ENCODE data around the gene WHRN.

WHRN gene

DNA sequence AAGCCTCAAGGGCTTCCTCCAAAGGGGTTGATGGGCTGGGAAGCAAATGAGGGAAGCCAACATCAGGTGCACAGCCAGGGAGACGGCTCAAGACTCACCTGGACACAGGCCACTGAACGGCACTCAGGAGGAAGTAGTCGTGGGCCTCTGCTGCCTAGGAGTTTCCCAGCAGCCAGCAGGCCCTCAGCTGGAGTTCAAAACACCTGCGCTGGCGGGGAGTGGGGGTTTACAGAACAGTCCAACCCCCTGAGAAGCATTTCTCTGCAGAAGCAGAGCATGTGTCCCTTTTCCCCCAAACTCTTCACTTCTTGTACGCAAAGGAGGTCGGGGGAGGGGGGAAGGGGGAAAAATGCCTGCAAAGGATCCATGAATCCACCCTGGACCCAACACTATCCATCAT is 2.3 kb downstream of the WHRN start:
- TF ChIP-seq CTCF (IDR thresholded peaks at IDR 0.05; ENCODE audit: low read depth, low read length) (no peak), MYC (IDR thresholded peaks at IDR 0.05; ENCODE audit: low read depth, low read length) (no peak), POLR2A (IDR thresholded peaks at IDR 0.05; ENCODE audit: extremely low read depth, insufficient read length) (no peak), MAX (IDR thresholded peaks at IDR 0.05; ENCODE audit: low read depth, low read length) (no peak)
- no peak for DNase-seq (ENCODE audit: low read depth)
- H3K4me3 ChIP-seq (ENCODE audit: low read depth, low read length): no peak overlapping the region

- DNase-seq (ENCODE audit: low read depth): no peak
- TF ChIP-seq MYC (IDR thresholded peaks at IDR 0.05; ENCODE audit: low read depth, low read length) (no peak), CTCF (IDR thresholded peaks at IDR 0.05; ENCODE audit: low read depth, low read length) (no peak), POLR2A (IDR thresholded peaks at IDR 0.05; ENCODE audit: extremely low read depth, insufficient read length) (no peak), MAX (IDR thresholded peaks at IDR 0.05; ENCODE audit: low read depth, low read length) (no peak)
- no peak overlapping the region for H3K4me3 ChIP-seq (ENCODE audit: low read depth, low read length)
These were observed 3.2 kb downstream of the WHRN start for GRCh38 chr9:114501796-114502682.

DNA sequence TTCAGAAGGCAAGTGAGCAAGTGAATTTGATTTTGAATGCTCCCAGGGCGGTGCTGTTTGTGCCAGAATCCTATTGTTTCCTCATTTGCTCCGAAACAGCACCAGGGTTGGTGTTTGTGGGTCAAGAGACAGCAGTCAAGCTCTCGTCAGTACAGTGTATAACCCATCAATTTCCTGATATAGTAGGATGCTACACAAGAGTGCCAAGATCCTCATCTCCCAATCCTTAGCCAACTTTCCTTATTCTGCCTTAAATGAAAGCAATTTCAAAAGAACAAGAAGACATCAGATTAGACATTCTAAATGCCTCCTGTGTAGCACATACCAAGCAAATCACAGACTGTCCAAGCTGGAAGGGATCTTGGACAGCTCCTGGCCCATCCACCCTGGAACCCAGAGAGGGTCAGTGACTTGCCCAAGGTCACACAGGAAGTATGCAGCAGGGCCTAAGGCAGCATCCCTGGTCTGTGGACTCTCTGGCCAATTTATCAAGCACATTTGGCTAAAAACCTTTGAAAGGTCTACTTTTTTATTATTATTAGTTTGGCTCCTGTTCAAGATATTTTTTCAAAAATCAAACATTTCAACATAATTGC is 4.5 kb downstream of the WHRN start:
- TF ChIP-seq MAX (IDR thresholded peaks at IDR 0.05; ENCODE audit: low read depth, low read length): no peak

GRCh38 chr9:114499941-114500696 is 5.2 kb downstream of the WHRN start:
- DNase-seq (ENCODE audit: low read depth): no peak
- no peak overlapping the region for H3K4me3 ChIP-seq (ENCODE audit: low read depth, low read length)
- no peak for TF ChIP-seq MYC (IDR thresholded peaks at IDR 0.05; ENCODE audit: low read depth, low read length)
- no peak for TF ChIP-seq MAX (IDR thresholded peaks at IDR 0.05; ENCODE audit: low read depth, low read length)
- TF ChIP-seq POLR2A (IDR thresholded peaks at IDR 0.05; ENCODE audit: extremely low read depth, insufficient read length): no peak
- no peak for TF ChIP-seq CTCF (IDR thresholded peaks at IDR 0.05; ENCODE audit: low read depth, low read length)

More for the DNA sequence above, 4.5 kb downstream of the WHRN start:
- DNase-seq (ENCODE audit: low read depth): no peak
- H3K4me3 ChIP-seq (ENCODE audit: low read depth, low read length): no peak overlapping the region

- DNase-seq (ENCODE audit: low read depth): no peak
- no peak for TF ChIP-seq MAX (IDR thresholded peaks at IDR 0.05; ENCODE audit: low read depth, low read length)
- no peak for TF ChIP-seq POLR2A (IDR thresholded peaks at IDR 0.05; ENCODE audit: extremely low read depth, insufficient read length)
- TF ChIP-seq CTCF (IDR thresholded peaks at IDR 0.05; ENCODE audit: low read depth, low read length): no peak
- TF ChIP-seq MYC (IDR thresholded peaks at IDR 0.05; ENCODE audit: low read depth, low read length): no peak
- no peak overlapping the region for H3K4me3 ChIP-seq (ENCODE audit: low read depth, low read length)
These were observed 5.7 kb downstream of the WHRN start for GRCh38 chr9:114499528-114499927.

Data from NB4 (cell line).